ENCODE measurements around the gene ACKR1.

The ACKR1 gene

DNA sequence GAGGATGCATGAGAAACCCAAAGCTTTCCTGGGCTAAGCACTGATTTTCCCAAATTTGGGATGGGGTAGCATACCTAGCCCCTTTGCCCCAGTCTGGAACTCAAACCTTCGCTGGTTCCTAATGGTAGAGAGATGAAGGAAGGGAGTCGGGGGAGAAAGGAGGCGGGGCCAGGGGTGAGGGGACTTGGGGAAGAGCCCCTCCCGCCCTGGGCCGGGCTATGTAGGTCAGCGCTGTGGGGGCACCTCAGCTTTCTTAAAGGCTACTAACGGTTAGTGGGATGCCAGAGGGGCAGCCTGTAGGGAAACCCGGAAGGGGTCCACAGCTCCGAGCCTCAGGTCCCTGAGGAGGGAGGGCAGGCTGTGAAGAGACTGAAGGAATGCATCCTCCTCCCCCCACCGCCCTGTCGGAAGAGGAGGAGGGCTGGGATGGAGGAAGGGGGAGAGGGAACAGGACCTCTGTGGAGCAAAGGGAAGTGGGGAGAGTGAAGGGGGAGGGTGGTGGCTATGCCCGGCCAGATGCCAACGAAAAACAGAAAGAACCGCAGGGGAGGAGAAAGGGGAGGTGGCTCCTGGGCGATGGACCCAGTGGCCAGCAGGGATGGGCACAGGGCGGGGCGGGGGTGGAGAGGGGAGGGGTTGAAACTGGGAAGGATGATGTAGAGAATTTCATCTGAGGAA lies 31.9 kb upstream of the ACKR1 start:
- H3K4me3 ChIP-seq (ENCODE audit: low read length), result peak overlapping the region; percentile 90
- no peak overlapping the region for H3K27ac ChIP-seq (ENCODE audit: low read length)
- peaks cover 5% of the 10 kb centered on the region for H3K4me1 ChIP-seq (ENCODE audit: control insufficient read depth, low read depth, low read length)
- H3K27me3 ChIP-seq (ENCODE audit: control insufficient read depth, insufficient read depth, low read length), result no peaks in the 10 kb centered on the region
- no peaks in the 10 kb centered on the region for H3K36me3 ChIP-seq (ENCODE audit: control insufficient read depth, low read depth, low read length)
- no peaks in the 10 kb centered on the region for H3K9me3 ChIP-seq (ENCODE audit: control insufficient read depth, low read depth, low read length)
- H3K9ac ChIP-seq (ENCODE audit: low read length), result no peak overlapping the region

DNA sequence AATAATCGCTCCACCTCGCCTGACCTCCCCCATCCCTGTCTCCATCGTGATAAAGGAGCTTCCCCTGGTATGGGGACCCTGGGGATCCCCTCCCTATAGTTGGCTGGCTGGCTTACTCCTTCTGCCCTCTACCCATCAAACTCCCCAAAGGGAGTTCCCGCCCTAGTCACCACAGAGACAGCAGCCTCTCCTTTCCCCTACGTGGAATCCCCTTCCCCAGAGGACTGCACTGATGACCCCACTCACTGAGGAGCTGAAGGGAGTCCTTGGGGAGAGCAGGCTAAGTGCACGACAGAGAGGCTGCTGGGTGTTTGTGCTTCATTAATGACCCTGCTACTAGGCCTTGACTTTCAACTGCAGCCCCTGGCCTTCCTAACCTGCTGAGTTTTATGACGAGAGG lies 31.4 kb upstream of the ACKR1 start:
- no peaks in the 10 kb centered on the region for H3K9me3 ChIP-seq (ENCODE audit: control insufficient read depth, low read depth, low read length)
- no peak overlapping the region for H3K27ac ChIP-seq (ENCODE audit: low read length)
- H3K27me3 ChIP-seq (ENCODE audit: control insufficient read depth, insufficient read depth, low read length), result no peaks in the 10 kb centered on the region
- no peak overlapping the region for H3K9ac ChIP-seq (ENCODE audit: low read length)
- H3K4me3 ChIP-seq (ENCODE audit: low read length), result peak overlapping the region; percentile 90
- peaks cover 5% of the 10 kb centered on the region for H3K4me1 ChIP-seq (ENCODE audit: control insufficient read depth, low read depth, low read length)
- H3K36me3 ChIP-seq (ENCODE audit: control insufficient read depth, low read depth, low read length), result no peaks in the 10 kb centered on the region

GRCh38 chr1:159175571-159175970 lies 29.1 kb upstream of the ACKR1 start:
- Histone ChIP-seq H3K4me1 (ENCODE audit: control insufficient read depth, low read depth, low read length) (peaks cover 5% of the 10 kb centered on the region), H3K27me3 (ENCODE audit: control insufficient read depth, insufficient read depth, low read length) (no peaks in the 10 kb centered on the region), H3K36me3 (ENCODE audit: control insufficient read depth, low read depth, low read length) (no peaks in the 10 kb centered on the region), H3K27ac (ENCODE audit: low read length) (no peak overlapping the region), H3K9me3 (ENCODE audit: control insufficient read depth, low read depth, low read length) (no peaks in the 10 kb centered on the region), H3K9ac (ENCODE audit: low read length) (no peak overlapping the region), H3K4me3 (ENCODE audit: low read length) (no peak overlapping the region)

- no peaks in the 10 kb centered on the region for H3K9me3 ChIP-seq (ENCODE audit: control insufficient read depth, low read depth, low read length)
- H3K4me1 ChIP-seq (ENCODE audit: control insufficient read depth, low read depth, low read length), result peaks cover 5% of the 10 kb centered on the region
- H3K27me3 ChIP-seq (ENCODE audit: control insufficient read depth, insufficient read depth, low read length), result no peaks in the 10 kb centered on the region
- no peak overlapping the region for H3K9ac ChIP-seq (ENCODE audit: low read length)
- no peaks in the 10 kb centered on the region for H3K36me3 ChIP-seq (ENCODE audit: control insufficient read depth, low read depth, low read length)
- H3K27ac ChIP-seq (ENCODE audit: low read length), result no peak overlapping the region
- H3K4me3 ChIP-seq (ENCODE audit: low read length), result no peak overlapping the region
Measured at GRCh38 chr1:159177272-159177907, 27.3 kb upstream of the ACKR1 start.

DNA sequence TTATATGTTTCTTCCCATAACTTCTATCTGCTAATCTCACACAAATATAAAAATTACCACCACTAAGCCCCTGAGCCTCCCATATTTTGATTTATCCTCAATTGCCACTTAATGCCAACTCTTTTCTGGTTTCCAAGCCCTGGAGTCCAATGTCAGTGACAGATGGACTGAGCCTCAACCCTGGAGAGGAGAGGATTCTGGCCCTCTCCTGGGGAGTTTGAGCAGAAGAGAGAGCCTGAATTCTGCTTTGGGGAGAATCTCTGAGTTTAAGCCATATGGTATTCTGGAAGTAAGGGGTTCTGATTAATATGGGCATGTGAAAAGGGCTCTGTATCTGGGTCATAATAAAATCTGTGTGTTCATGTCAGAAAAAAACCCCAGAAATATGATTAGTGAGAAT lies 24.8 kb upstream of the ACKR1 start:
- no peaks in the 10 kb centered on the region for H3K36me3 ChIP-seq (ENCODE audit: control insufficient read depth, low read depth, low read length)
- no peak overlapping the region for H3K9ac ChIP-seq (ENCODE audit: low read length)
- H3K27ac ChIP-seq (ENCODE audit: low read length), result no peak overlapping the region
- H3K4me3 ChIP-seq (ENCODE audit: low read length), result no peak overlapping the region
- no peaks in the 10 kb centered on the region for H3K27me3 ChIP-seq (ENCODE audit: control insufficient read depth, insufficient read depth, low read length)
- no peaks in the 10 kb centered on the region for H3K9me3 ChIP-seq (ENCODE audit: control insufficient read depth, low read depth, low read length)
- no peaks in the 10 kb centered on the region for H3K4me1 ChIP-seq (ENCODE audit: control insufficient read depth, low read depth, low read length)

- Histone ChIP-seq H3K27ac (ENCODE audit: low read length) (no peak overlapping the region), H3K4me3 (ENCODE audit: low read length) (no peak overlapping the region), H3K9ac (ENCODE audit: low read length) (no peak overlapping the region), H3K27me3 (ENCODE audit: control insufficient read depth, insufficient read depth, low read length) (no peaks in the 10 kb centered on the region), H3K36me3 (ENCODE audit: control insufficient read depth, low read depth, low read length) (no peaks in the 10 kb centered on the region), H3K9me3 (ENCODE audit: control insufficient read depth, low read depth, low read length) (no peaks in the 10 kb centered on the region), H3K4me1 (ENCODE audit: control insufficient read depth, low read depth, low read length) (no peaks in the 10 kb centered on the region)
Measured at GRCh38 chr1:159180516-159180915, 24.2 kb upstream of the ACKR1 start.

- Histone ChIP-seq H3K27ac (ENCODE audit: low read length) (no peak overlapping the region), H3K4me1 (ENCODE audit: control insufficient read depth, low read depth, low read length) (peaks cover under 1% of the 10 kb centered on the region), H3K27me3 (ENCODE audit: control insufficient read depth, insufficient read depth, low read length) (no peaks in the 10 kb centered on the region), H3K4me3 (ENCODE audit: low read length) (no peak overlapping the region), H3K9me3 (ENCODE audit: control insufficient read depth, low read depth, low read length) (no peaks in the 10 kb centered on the region), H3K9ac (ENCODE audit: low read length) (no peak overlapping the region), H3K36me3 (ENCODE audit: control insufficient read depth, low read depth, low read length) (no peaks in the 10 kb centered on the region)
Measured at GRCh38 chr1:159181328-159182024, 23.2 kb upstream of the ACKR1 start.

DNA sequence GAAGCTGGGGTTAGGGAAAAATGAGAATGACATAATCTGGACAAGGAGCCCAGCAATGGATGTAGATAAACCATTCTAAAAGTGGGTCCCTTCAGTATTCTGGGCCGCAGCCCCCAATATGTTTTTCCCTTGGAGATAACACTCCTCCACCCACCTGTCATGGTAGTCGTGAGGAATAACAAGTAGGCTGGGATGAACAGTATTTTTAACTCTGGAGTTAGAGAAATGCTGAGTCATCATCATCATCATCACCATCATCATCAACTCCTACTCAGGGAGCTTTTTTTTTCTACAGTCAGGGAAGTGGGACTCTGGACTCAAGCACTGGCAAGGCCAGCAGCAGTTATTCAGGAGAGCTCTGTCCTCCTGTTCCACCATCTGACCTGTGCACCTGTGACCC lies 20.5 kb upstream of the ACKR1 start:
- Histone ChIP-seq H3K27me3 (ENCODE audit: control insufficient read depth, insufficient read depth, low read length) (no peaks in the 10 kb centered on the region), H3K4me1 (ENCODE audit: control insufficient read depth, low read depth, low read length) (peaks cover 14% of the 10 kb centered on the region), H3K27ac (ENCODE audit: low read length) (no peak overlapping the region), H3K4me3 (ENCODE audit: low read length) (no peak overlapping the region), H3K9ac (ENCODE audit: low read length) (no peak overlapping the region), H3K9me3 (ENCODE audit: control insufficient read depth, low read depth, low read length) (no peaks in the 10 kb centered on the region), H3K36me3 (ENCODE audit: control insufficient read depth, low read depth, low read length) (no peaks in the 10 kb centered on the region)

DNA sequence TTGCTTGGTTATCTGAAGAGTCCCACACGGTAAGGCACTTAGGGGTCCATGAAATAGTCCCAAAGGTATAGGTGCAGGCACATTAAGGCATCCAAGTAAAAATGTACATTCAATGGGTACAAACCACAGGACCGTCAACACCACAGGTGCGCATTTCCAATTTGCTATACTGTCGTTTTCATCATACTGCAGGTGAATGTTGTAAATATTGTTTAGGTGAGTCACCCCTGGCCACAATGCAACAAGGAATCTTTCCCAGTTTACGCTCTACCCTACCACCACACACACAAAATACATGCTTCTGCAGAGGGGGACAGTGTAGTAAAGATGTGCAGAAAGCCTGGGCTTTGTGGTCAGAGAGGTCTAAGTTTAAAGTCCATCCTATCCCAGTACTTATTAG lies 19.6 kb upstream of the ACKR1 start:
- H3K4me3 ChIP-seq (ENCODE audit: low read length), result no peak overlapping the region
- H3K27me3 ChIP-seq (ENCODE audit: control insufficient read depth, insufficient read depth, low read length), result no peaks in the 10 kb centered on the region
- peaks cover 14% of the 10 kb centered on the region for H3K4me1 ChIP-seq (ENCODE audit: control insufficient read depth, low read depth, low read length)
- H3K27ac ChIP-seq (ENCODE audit: low read length), result no peak overlapping the region
- no peak overlapping the region for H3K9ac ChIP-seq (ENCODE audit: low read length)
- H3K36me3 ChIP-seq (ENCODE audit: control insufficient read depth, low read depth, low read length), result no peaks in the 10 kb centered on the region
- no peaks in the 10 kb centered on the region for H3K9me3 ChIP-seq (ENCODE audit: control insufficient read depth, low read depth, low read length)

DNA sequence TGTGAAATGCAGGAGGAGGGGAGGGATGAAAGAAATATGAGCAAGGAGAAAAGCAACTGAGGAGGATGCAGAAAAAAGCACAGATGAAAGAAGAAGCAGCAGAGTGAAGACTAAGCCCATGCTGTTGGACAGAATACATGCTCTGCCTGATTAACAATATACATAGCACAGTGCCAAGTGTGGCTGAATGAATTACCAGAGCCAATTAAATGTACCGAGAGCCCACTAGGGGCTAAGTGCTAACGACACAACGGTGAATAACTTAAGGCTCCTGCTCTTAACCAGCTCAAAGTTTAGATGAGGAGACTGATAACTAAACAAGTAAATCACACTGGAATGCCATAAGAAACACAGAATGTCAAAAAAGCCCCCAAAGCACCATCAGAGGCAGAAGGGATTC lies 17.6 kb upstream of the ACKR1 start:
- H3K9ac ChIP-seq (ENCODE audit: low read length), result no peak overlapping the region

GRCh38 chr1:159187647-159188374 lies 16.9 kb upstream of the ACKR1 start:
- Histone ChIP-seq H3K36me3 (ENCODE audit: control insufficient read depth, low read depth, low read length) (no peaks in the 10 kb centered on the region), H3K4me1 (ENCODE audit: control insufficient read depth, low read depth, low read length) (peaks cover 14% of the 10 kb centered on the region), H3K27ac (ENCODE audit: low read length) (peak overlapping the region; percentile 15), H3K9me3 (ENCODE audit: control insufficient read depth, low read depth, low read length) (no peaks in the 10 kb centered on the region), H3K4me3 (ENCODE audit: low read length) (peak overlapping the region; percentile 87), H3K27me3 (ENCODE audit: control insufficient read depth, insufficient read depth, low read length) (no peaks in the 10 kb centered on the region), H3K9ac (ENCODE audit: low read length) (peak overlapping the region; percentile 73)

More for the DNA sequence above, 17.6 kb upstream of the ACKR1 start:
- no peak overlapping the region for H3K27ac ChIP-seq (ENCODE audit: low read length)
- no peaks in the 10 kb centered on the region for H3K36me3 ChIP-seq (ENCODE audit: control insufficient read depth, low read depth, low read length)
- no peaks in the 10 kb centered on the region for H3K27me3 ChIP-seq (ENCODE audit: control insufficient read depth, insufficient read depth, low read length)
- peaks cover 14% of the 10 kb centered on the region for H3K4me1 ChIP-seq (ENCODE audit: control insufficient read depth, low read depth, low read length)
- no peaks in the 10 kb centered on the region for H3K9me3 ChIP-seq (ENCODE audit: control insufficient read depth, low read depth, low read length)
- peak overlapping the region; percentile 87 for H3K4me3 ChIP-seq (ENCODE audit: low read length)
